ENCODE data around the gene BCR.
A peak's percentile ranks its signal among the peaks of the same experiment; 100 is the strongest.

Gene BCR

DNA sequence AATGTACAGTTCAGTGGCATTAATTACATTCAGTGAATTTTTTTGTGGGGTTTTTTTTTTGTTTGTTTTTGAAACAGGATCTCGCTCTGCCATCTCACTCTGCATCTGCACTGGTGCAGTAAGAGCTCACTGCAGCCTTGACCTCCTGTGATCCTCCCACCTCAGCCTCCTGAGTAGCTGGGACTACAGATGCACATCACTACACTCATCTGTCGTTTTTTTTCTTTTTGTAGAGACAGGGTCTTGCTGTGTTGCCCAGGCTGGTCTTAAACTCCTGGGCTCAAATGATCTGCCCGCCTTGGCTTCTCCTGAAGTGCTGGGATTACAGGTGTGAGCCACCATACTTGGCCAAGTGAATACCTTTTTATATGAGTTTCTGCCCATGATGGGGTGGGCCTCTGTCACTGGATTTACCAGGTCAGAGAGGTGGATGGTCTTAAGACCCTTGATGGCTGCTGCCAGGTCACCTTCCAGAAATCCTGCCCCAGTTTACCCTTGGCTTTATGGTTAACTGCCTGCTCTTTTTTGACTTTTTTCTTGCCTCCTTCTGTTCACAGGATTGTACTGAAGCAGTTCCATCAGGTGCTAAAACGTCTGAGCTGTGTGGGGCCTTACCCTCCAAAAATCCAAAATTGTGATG is 22.6 kb downstream of the BCR start:
- no peak for DNase-seq

DNA sequence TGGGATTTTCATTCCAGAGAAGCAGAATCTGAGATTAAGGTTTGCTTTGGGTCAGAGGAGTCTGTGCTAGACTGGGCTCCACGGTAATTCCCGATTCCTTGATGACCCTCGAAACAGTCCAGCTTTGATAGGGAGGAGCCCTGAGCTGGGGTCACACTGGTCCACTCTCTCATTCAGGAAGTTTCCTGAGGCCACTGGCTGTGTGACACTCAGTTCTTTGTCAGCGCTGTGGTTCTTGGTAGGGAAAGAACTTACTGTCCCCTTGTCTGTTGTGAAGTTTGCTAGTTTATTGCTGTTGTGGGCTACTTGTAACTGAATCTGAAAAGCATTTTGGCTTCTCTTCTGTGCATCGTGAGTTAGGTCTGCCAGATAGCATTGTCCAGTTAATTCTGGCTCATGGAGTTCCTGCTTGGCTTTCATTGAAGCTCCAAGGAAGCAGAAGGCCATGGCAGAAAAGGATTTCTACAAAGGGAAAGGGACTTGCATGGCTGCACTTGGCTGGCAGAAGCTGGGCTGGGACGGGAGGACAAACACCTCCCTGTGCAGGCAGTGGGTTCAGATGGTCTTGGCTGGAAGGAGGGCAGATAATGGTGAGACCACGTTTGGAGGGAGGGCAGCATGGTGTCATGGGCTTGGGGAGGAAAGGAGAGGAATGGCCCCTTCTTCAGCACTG is 23.3 kb downstream of the BCR start:
- DNase-seq = no peak

DNA sequence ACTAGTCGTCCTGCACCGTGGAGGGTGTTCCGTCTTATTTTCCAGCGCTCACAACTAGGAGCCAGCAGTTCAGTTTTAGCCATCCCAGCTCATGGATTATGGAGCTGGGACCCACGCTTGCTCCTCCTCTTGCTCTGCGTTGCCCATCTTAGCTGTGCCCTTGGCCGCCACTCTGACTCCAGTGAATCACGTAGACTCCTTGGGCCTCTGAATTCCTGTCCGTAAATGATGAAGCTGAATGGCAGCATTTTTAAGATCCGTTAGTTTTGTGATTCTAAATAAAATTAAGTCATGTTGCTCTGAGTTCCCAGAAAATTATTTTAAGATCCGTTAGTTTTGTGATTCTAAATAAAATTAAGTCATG is 23.8 kb downstream of the BCR start:
- DNase-seq = no peak

DNA sequence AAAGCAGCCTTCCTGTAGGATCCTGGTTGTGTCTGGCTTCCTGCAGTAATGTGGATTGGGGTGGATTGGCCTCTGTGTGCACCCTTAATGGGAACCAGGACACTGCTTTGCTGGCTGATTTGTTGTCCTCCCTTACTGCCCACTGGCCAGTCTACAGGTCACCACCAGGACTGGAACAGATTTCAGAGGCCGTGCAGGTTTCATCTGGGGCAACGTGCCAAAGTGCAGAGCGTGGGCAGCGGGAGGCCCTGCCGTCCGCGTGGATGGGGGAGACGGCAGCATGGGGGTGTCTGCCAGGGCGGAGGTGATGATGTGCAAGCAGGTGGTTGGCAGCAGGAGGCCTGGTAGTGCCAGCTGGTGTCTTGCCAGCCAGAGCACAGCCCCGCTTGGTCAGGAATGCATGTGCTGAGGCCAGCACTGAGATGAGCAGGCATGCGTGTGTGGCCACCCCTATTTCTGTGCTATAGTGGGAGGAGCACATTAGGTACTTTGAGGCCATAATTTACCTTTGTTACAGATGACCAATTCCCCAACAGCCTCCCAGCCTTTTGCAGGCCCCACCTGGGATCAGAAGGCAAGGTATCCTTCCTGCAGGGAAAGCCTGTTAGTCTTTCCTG is 24.3 kb downstream of the BCR start:
- no peak for DNase-seq

DNA sequence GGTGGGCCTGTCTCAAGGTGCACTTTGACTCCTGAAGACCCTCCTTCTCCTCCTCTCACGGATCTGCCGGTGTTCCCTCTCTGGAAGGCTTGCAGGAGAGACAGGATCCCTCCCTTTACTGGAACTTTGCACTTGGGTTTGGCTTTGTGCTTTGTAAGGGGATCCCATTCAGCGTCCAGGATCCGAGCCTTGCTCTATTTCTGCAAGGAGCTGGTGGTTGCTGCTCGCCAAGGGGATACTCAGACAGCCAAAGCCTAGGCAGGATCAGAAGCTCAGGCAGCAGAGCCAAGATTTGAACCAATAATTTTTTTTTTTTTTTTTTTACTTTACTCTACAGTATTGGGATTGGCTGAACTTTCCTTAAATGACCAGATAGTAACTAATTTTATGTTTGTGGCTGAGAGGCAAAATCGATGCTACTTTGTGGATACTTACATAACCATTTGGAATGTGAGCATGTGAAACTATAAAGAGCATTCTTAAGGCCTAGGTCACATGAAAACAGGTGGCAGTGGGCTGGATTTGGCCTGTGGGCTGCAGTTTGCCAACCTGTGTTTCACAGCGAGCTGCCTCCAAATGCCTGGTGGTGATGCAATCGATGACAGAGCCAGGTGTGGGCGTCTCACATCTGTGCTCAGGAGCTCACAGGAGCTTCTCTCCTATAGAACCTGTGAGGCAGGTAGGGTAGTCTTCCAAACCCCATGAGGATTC is 25.2 kb downstream of the BCR start:
- no peak for DNase-seq

GRCh38 chr22:23206915-23207314 is 26.6 kb downstream of the BCR start:
- no peak for DNase-seq

- peak; percentile 84 for DNase-seq
Measured at GRCh38 chr22:23207729-23208393, 27.6 kb downstream of the BCR start.

DNA sequence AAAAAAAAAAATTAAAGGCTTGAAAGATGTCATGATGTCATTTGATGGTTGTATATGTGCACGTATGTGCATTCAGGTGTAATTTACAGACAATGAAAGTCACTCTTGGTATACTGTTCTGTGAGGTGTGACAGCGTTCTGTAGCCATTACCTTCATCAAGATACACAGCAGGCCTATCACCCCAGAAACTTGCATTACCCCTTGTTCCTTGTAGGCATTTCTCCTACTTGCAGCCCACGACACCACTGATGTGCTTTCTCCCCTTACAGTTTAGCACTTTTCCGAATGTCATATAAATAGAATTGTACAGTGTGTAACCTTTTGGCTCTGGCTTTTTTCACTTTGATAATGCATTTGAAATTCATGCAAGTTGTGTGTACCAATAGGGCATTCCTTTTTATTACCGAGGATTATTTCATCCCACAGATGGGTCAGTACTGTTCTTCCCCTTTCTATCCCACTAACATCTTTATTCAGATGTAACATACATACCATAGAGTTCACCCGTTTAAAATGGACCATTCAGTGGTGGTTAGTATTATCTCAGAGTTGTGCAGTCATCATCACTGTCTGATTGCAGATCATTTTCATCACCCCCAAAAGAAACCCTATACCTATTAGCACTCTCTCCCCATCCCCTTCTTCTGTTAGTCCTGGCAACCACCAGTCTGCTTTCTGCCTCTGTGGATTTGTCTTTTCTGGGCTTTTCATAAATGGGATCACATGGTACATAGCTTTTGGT is 30.3 kb downstream of the BCR start:
- DNase-seq = no peak

GRCh38 chr22:23211622-23212021 is 31.3 kb downstream of the BCR start:
- no peak for DNase-seq

- peak; percentile 79 for DNase-seq
Measured at GRCh38 chr22:23212061-23213021, 32.0 kb downstream of the BCR start.

- no peak for DNase-seq
Measured at GRCh38 chr22:23213022-23213555, 32.8 kb downstream of the BCR start.

- no peak for DNase-seq
Measured at GRCh38 chr22:23213581-23214334, 33.4 kb downstream of the BCR start.

GRCh38 chr22:23214398-23214797 is 34.1 kb downstream of the BCR start:
- DNase-seq = no peak

GRCh38 chr22:23215294-23216241 is 35.3 kb downstream of the BCR start:
- DNase-seq = no peak

DNA sequence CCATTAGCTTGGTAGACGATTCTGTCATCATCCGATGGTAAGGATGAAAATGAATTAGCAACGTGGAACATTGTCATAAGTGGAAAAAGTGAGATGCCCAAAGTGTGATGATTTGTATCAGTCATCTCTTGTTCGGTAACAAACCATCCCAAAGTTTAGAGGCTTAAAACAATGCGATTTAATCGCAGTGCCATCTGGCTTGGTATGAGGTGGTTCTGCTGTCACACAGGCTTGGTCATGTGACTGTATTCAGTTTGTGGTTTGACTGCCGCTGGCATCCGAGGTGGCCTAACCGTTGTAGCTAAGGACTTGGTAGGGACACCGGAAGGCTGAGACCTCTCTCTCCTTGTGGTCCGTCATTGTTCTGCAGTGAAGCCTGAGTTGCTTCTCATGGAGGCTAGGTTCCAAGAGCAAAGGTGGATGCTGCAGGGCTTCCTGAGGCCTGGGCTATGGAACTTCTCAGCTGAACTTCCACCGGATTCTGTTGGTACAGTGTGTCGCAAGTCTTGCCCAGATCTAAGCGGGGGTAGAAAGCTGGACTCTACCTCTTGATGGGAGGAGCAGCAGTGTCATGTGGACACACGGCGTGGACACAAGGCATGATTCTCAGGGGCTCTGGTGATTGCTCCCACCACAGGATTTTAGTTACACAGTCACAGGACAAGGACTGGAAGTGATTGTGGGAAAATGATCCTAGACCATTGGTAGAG is 36.3 kb downstream of the BCR start:
- no peak for DNase-seq

GRCh38 chr22:23217171-23218052 is 37.1 kb downstream of the BCR start:
- DNase-seq = no peak
